A549 (cell line): ENCODE results near the gene CCSAP. TPM values are rescaled to one million over a fixed set of nuclear protein-coding genes. Genes with fewer than 3 reads are reported as not detected.

Experiments used
- ATAC-seq, 2 experiments: fragments of 200-7000 bp in 1 of 2; fragments of >200 bp in 1 of 2; cut with Nextera tagmentation in 1 of 2; cut with Tn5 transposase in 1 of 2; 3 replicates each; pipeline versions ENCODE4 v1.8.0 to v1.9.1; 2018 to 2020; ENCODE audit warnings: mild to moderate bottlenecking in 1 of 2, moderate library complexity in 1 of 2
- CTCF ChIA-PET: fragments of 300-600 bp; sonication (Branson Sonifier 250); formaldehyde crosslinking; extraction: SDS; loops from one replicate; lab custom pipeline; 2021; ENCODE audit warnings: antibody characterized with exemption, inconsistent platforms; lab: Yijun Ruan, JAX
- POLR2A ChIA-PET: fragments of 350-600 bp; formaldehyde crosslinking; extraction: SDS; loops from one replicate; lab custom pipeline; 2021; ENCODE audit warnings: antibody characterized with exemption, inconsistent platforms; lab: Yijun Ruan, JAX
- DNase-seq, 2 experiments: peaks; one replicate each; pipeline versions ENCODE4 v3.0.0 to v3.0.0-alpha.2; 2011 to 2016; ENCODE audit warnings: low read depth in 1 of 2, low spot score in 1 of 2
- FAIRE-seq: peaks from 2 replicates; lab custom pipeline; 2011; peaks lifted over from hg19 to GRCh38; lab: Jason Lieb, UNC
- H3K27ac ChIP-seq, 2 experiments: fragments of >200 bp; sonication (Bioruptor Twin); formaldehyde crosslinking; 3 replicates each; pipeline ENCODE4 v1.5.1; 2016 to 2017
- H3K4me1 ChIP-seq: fragments of >200 bp; sonication (Bioruptor Twin); formaldehyde crosslinking; 3 replicates; pipeline ENCODE4 v1.6.1; 2016
- H3K4me2 ChIP-seq: fragments of >200 bp; sonication (Bioruptor Twin); formaldehyde crosslinking; 3 replicates; pipeline ENCODE4 v1.6.1; 2016
- H3K4me3 ChIP-seq: fragments of >200 bp; sonication (Bioruptor Twin); formaldehyde crosslinking; 3 replicates; pipeline ENCODE4 v1.5.1; 2016
- H3K9me3 ChIP-seq: fragments of >200 bp; sonication (Bioruptor Twin); formaldehyde crosslinking; 3 replicates; pipeline ENCODE4 v1.6.1; 2016
- ATOH8 ChIP-seq: fragments of 250-450 bp; sonication (Bioruptor Pico); IDR thresholded peaks from 2 replicates; pipeline ENCODE4 v1.5.0; 2020; ENCODE audit warnings: low read depth, mild to moderate bottlenecking, moderate library complexity
- CHD4 ChIP-seq: fragments of 200-600 bp; sonication (generic); IDR thresholded peaks from 2 replicates; pipeline ENCODE4 v1.6.1; 2016; ENCODE audit warnings: antibody characterized with exemption, mild to moderate bottlenecking, borderline replicate concordance
- E2F6 ChIP-seq: IDR thresholded peaks from 2 replicates; pipeline ENCODE4 v1.6.1; 2012; ENCODE audit warnings: low read depth, borderline replicate concordance
- FOSB ChIP-seq: fragments of 250-450 bp; sonication (Bioruptor Pico); IDR thresholded peaks from 2 replicates; pipeline ENCODE4 v1.5.0; 2020; ENCODE audit warnings: mild to moderate bottlenecking, moderate library complexity
- FOSL2 ChIP-seq, 2 experiments: fragments of 450-650 bp in 1 of 2; fragments of >200 bp in 1 of 2; sonication (Bioruptor Twin) in 1 of 2; formaldehyde crosslinking; IDR thresholded peaks; 2 replicates each; pipeline versions ENCODE4 v1.5.0 to v1.6.1; 2016 to 2020; ENCODE audit warnings: mild to moderate bottlenecking in 1 of 2, moderate library complexity in 1 of 2
- HEYL ChIP-seq: fragments of 250-450 bp; sonication (Bioruptor Pico); IDR thresholded peaks from 2 replicates; pipeline ENCODE4 v1.8.0; 2021; ENCODE audit warnings: mild to moderate bottlenecking, moderate library complexity
- HOXA7 ChIP-seq: fragments of 250-450 bp; sonication (Bioruptor Pico); IDR thresholded peaks from 2 replicates; pipeline ENCODE4 v1.5.0; 2020; ENCODE audit warnings: mild to moderate bottlenecking, moderate library complexity
- HOXB5 ChIP-seq: fragments of 250-450 bp; sonication (Bioruptor Pico); IDR thresholded peaks from 2 replicates; pipeline ENCODE4 v1.5.0; 2020; ENCODE audit warnings: mild to moderate bottlenecking, moderate library complexity
- MAX ChIP-seq: IDR thresholded peaks from 2 replicates; pipeline ENCODE4 v1.6.1; 2012
- PHF8 ChIP-seq: fragments of 200-600 bp; sonication (generic); IDR thresholded peaks from 2 replicates; pipeline ENCODE4 v1.6.1; 2016; ENCODE audit warnings: low read depth, mild to moderate bottlenecking, antibody characterized with exemption, moderate library complexity, borderline replicate concordance
- POLR2A ChIP-seq: IDR thresholded peaks from 2 replicates; pipeline ENCODE4 v1.6.1; 2012; ENCODE audit warnings: mild to moderate bottlenecking, low read length
- POLR2AphosphoS2 ChIP-seq: conservative IDR thresholded peaks from 2 replicates; pipeline ENCODE4 v1.6.1; 2012; ENCODE audit warnings: low read length, improper control_type of control experiment, inconsistent platforms
- RARB ChIP-seq: fragments of 250-450 bp; sonication (Bioruptor Pico); IDR thresholded peaks from 2 replicates; pipeline ENCODE4 v1.8.0; 2021; ENCODE audit warnings: mild to moderate bottlenecking, moderate library complexity
- RCOR1 ChIP-seq: fragments of 150-350 bp; IDR thresholded peaks from 2 replicates; pipeline ENCODE4 v1.6.1; 2014; ENCODE audit warnings: antibody characterized with exemption, low read length, low read depth
- REST ChIP-seq: fragments of 200-600 bp; sonication (generic); IDR thresholded peaks from 2 replicates; pipeline ENCODE4 v1.6.1; 2016; ENCODE audit warnings: antibody characterized with exemption, mild to moderate bottlenecking, moderate library complexity
- RFX5 ChIP-seq: fragments of 450-650 bp; IDR thresholded peaks from 2 replicates; pipeline ENCODE4 v1.7.1; 2014; ENCODE audit warnings: antibody characterized with exemption, mild to moderate bottlenecking, moderate library complexity
- ZC3H11A ChIP-seq: fragments of 450-650 bp; IDR thresholded peaks from 2 replicates; pipeline ENCODE4 v1.6.1; 2014; ENCODE audit warnings: antibody characterized with exemption, mild to moderate bottlenecking
- WGBS: methylation state at CpG from one replicate; pipeline ENCODE4 v1.1.6; 2017; ENCODE audit errors: missing lambda C conversion rate; 5-methylcytosine and 5-hydroxymethylcytosine counted together
- polyA plus RNA-seq, 4 experiments: library from polyadenylated mRNA; depleted of rRNA in 3 of 4; stranded (reverse); fragments of >200 nt; fragmentation: RNase III in 1 of 4; extraction: RNeasy Plus Mini Kit Qiagen cat#74134 plus additional on column Dnase treatment in 1 of 4; gene quantifications; 2 replicates in 3 of 4; 3 replicates in 1 of 4; pipeline ENCODE4 v1.2.3, GENCODE V29; 2011 to 2017

Gene CCSAP
- polyA plus RNA-seq, 2 of the 4 experiments (the other 2 are of a cell fraction) = 6.4 to 9.1 TPM

GRCh38 chr1:229303855-229304254, 39.0 kb downstream of the CCSAP start:
- Histone ChIP-seq H3K9me3 (no peaks in the 10 kb centered on the region), H3K4me1 (no peaks in the 10 kb centered on the region), H3K4me3 (no peak overlapping the region), H3K27ac (no peak overlapping the region), H3K4me2 (no peak overlapping the region)
- DNase-seq (no peak), FAIRE-seq (no peak), ATAC-seq (no peak)
- ChIA-PET CTCF (no interaction called here), POLR2A (no interaction called here)
- 84% methylated on average over 4 of the region's 4 CpGs for WGBS
- no peak for TF ChIP-seq HOXB5 (CRISPR knock-in tag)
- no peak for TF ChIP-seq HEYL (CRISPR knock-in tag)
- TF ChIP-seq POLR2AphosphoS2 = no peak
- no peak for TF ChIP-seq RARB (CRISPR knock-in tag)
- no peak for TF ChIP-seq ZC3H11A
- TF ChIP-seq HOXA7 (CRISPR knock-in tag) = no peak
- no peak for TF ChIP-seq FOSB (CRISPR knock-in tag)
- TF ChIP-seq RCOR1 = no peak
- TF ChIP-seq POLR2A = no peak
- no peak for TF ChIP-seq MAX
- TF ChIP-seq ATOH8 = no peak
- no peak for TF ChIP-seq REST

GRCh38 chr1:229302740-229303139, 40.1 kb downstream of the CCSAP start:
- TF ChIP-seq E2F6 (no peak), RFX5 (no peak)
- H3K4me1 ChIP-seq = no peaks in the 10 kb centered on the region
- H3K9me3 ChIP-seq = no peaks in the 10 kb centered on the region
- H3K27ac ChIP-seq = no peak overlapping the region
- ChIA-PET POLR2A (no interaction called here), CTCF (interaction anchor here (1.2 kb wide), 1 partner anchor 23 kb away, joined by 3 read pairs; no protein-coding TSS in a partner anchor)
- FAIRE-seq (no peak), ATAC-seq (no peak), DNase-seq (no peak)
- H3K4me2 ChIP-seq = no peak overlapping the region
- WGBS = 92% methylated on average over 8 of the region's 8 CpGs
- no peak overlapping the region for H3K4me3 ChIP-seq

- ATAC-seq (no peak), DNase-seq (no peak), FAIRE-seq (no peak)
- Histone ChIP-seq H3K9me3 (no peaks in the 10 kb centered on the region), H3K4me2 (no peak overlapping the region), H3K27ac (no peak overlapping the region), H3K4me1 (no peaks in the 10 kb centered on the region), H3K4me3 (no peak overlapping the region)
- POLR2A ChIA-PET = no interaction called here
- TF ChIP-seq FOSL2 (IDR thresholded peaks at IDR 0.05) (no peak), FOSL2 (CRISPR knock-in tag; IDR thresholded peaks at IDR 0.05) (peak; percentile 9; the same call in 1 of the 2 replicates), CHD4 (no peak), PHF8 (no peak)
- WGBS = 88% methylated on average over 6 of the region's 6 CpGs
- CTCF ChIA-PET = interaction anchor here (1.2 to 1.5 kb wide), 4 partner anchors 26 to 42 kb away, joined by 3 to 4 read pairs (median 3); no protein-coding TSS in a partner anchor
These were observed 42.6 kb downstream of the CCSAP start for GRCh38 chr1:229300099-229300757.
